ENCODE measurements around the gene XAB2.
"Not testable (repeated sequence)": the region's sequence is repeated elsewhere in the genome, so short reads cannot be mapped to it uniquely, and the experiment has no call there.

The XAB2 gene

GRCh38 chr19:7611541-7612279, 17.6 kb downstream of the XAB2 start:
- DNase-seq, result no peak

- DNase-seq, result no peak
Measured at GRCh38 chr19:7610491-7611240, 18.7 kb downstream of the XAB2 start.

- no peak for DNase-seq
Measured at GRCh38 chr19:7607874-7608560, 21.3 kb downstream of the XAB2 start.

- DNase-seq, result no peak
Measured at GRCh38 chr19:7607212-7607873, 22.0 kb downstream of the XAB2 start.

GRCh38 chr19:7606289-7606688, 23.1 kb downstream of the XAB2 start:
- DNase-seq, result no peak

GRCh38 chr19:7605490-7606222, 23.7 kb downstream of the XAB2 start:
- DNase-seq, result no peak

- no peak for DNase-seq
Measured at GRCh38 chr19:7603919-7604318, 25.4 kb downstream of the XAB2 start.

- no peak for DNase-seq
Measured at GRCh38 chr19:7602935-7603497, 26.3 kb downstream of the XAB2 start.

- DNase-seq, result no peak
Measured at GRCh38 chr19:7602240-7602934, 27.0 kb downstream of the XAB2 start.

- no peak for DNase-seq
Measured at GRCh38 chr19:7600721-7601120, 28.6 kb downstream of the XAB2 start.

GRCh38 chr19:7598180-7598579, 31.2 kb downstream of the XAB2 start:
- DNase-seq, result no peak

- no peak for DNase-seq
Measured at GRCh38 chr19:7597689-7598088, 31.7 kb downstream of the XAB2 start.

- DNase-seq, result no peak
Measured at GRCh38 chr19:7596211-7596937, 33.0 kb downstream of the XAB2 start.

GRCh38 chr19:7595466-7596133, 33.7 kb downstream of the XAB2 start, which contains the start of gene CAMSAP3:
Gene CAMSAP3, plus strand, starts transcription at chr19:7595863. Its CDS starts 140 bp downstream, at chr19:7596003.
- DNase-seq, result no peak

- DNase-seq, result no peak
Measured at GRCh38 chr19:7590256-7590655, 39.1 kb downstream of the XAB2 start.

GRCh38 chr19:7589822-7590221, 39.5 kb downstream of the XAB2 start:
- no peak for DNase-seq

GRCh38 chr19:7582446-7582845, 46.9 kb downstream of the XAB2 start:
- no peak for DNase-seq

- DNase-seq, result no peak
Measured at GRCh38 chr19:7579182-7579581, 50.2 kb downstream of the XAB2 start.

- no peak for DNase-seq
Measured at GRCh38 chr19:7578127-7578526, 51.2 kb downstream of the XAB2 start.

GRCh38 chr19:7577422-7577821, 51.9 kb downstream of the XAB2 start:
- not testable (repeated sequence) for DNase-seq

All from hippocampal formation (tissue), 2 donors.